Endothelial cell of umbilical vein (primary cell): ENCODE results near the gene RAB42. TPM values are rescaled to one million over a fixed set of nuclear protein-coding genes. Genes with fewer than 3 reads are reported as not detected.
A peak's percentile ranks its signal among the peaks of the same experiment; 100 is the strongest.

Experiments used
- BruUV-seq: library from RNA; stranded (reverse); fragments of 400-500 nt; replicated peaks from 2 replicates; lab custom pipeline; 2021; lab: Mats Ljungman, UMichigan
- CTCF ChIA-PET: fragments of 300-600, 350-600 bp; sonication (Branson Sonifier 250); formaldehyde crosslinking; loops from one replicate; lab custom pipeline; 2021; ENCODE audit warnings: antibody characterized with exemption, inconsistent platforms; lab: Charles Lee
- POLR2A ChIA-PET: fragments of 300-600, 350-600 bp; sonication (Branson Sonifier 250); formaldehyde crosslinking; loops from one replicate; lab custom pipeline; 2021; ENCODE audit warnings: antibody characterized with exemption, inconsistent platforms; lab: Charles Lee
- DNase-seq: peaks from one replicate; pipeline ENCODE4 v3.0.0-alpha.2; 2011; ENCODE audit warnings: low read depth, low spot score
- FAIRE-seq: peaks from 2 replicates; lab custom pipeline; 2011; peaks lifted over from hg19 to GRCh38; lab: Jason Lieb, UNC
- H2AFZ ChIP-seq: 2 replicates; pipeline ENCODE4 v1.6.0; 2012; ENCODE audit warnings: low read depth, low read length, control low read depth, inconsistent platforms
- H3K27ac ChIP-seq: 2 replicates; pipeline ENCODE4 v1.5.1; 2011; ENCODE audit warnings: low read depth, mild to moderate bottlenecking, control low read depth, low read length, moderate library complexity; ENCODE audit not compliant: insufficient read depth
- H3K27me3 ChIP-seq, 2 experiments: 2 replicates each; pipeline versions ENCODE4 v1.6.0 to v1.6.1; 2011; ENCODE audit warnings: low read length in 2 of 2, mixed read lengths in 1 of 2; ENCODE audit not compliant: control insufficient read depth in 2 of 2, insufficient read depth in 2 of 2
- H3K36me3 ChIP-seq, 2 experiments: 2 replicates in 1 of 2; 3 replicates in 1 of 2; pipeline ENCODE4 v1.5.1; 2011; ENCODE audit warnings: low read length in 2 of 2, mild to moderate bottlenecking in 1 of 2, moderate library complexity in 1 of 2; ENCODE audit not compliant: control insufficient read depth in 2 of 2, insufficient read depth in 2 of 2; ENCODE audit errors: extremely low read depth in 1 of 2
- H3K4me1 ChIP-seq: 3 replicates; pipeline ENCODE4 v1.5.1; 2011; ENCODE audit warnings: mild to moderate bottlenecking, low read length; ENCODE audit not compliant: control insufficient read depth, insufficient read depth; ENCODE audit errors: extremely low read depth
- H3K4me2 ChIP-seq: 2 replicates; pipeline ENCODE4 v1.6.1; 2011; ENCODE audit warnings: low read length, control low read depth, mixed read lengths; ENCODE audit not compliant: insufficient read depth
- H3K4me3 ChIP-seq, 3 experiments: fragments of 200-600 bp in 1 of 3; sonication (generic), shearing (Covaris generic) in 1 of 3; replicated peaks in 1 of 3; 2 replicates each; pipeline ENCODE4 v1.5.1; 2011 to 2016; ENCODE audit warnings: control low read depth in 3 of 3, low read length in 3 of 3, mild to moderate bottlenecking in 2 of 3, inconsistent platforms in 1 of 3, low read depth in 1 of 3, moderate library complexity in 1 of 3; ENCODE audit not compliant: insufficient read depth in 1 of 3
- H3K79me2 ChIP-seq: 2 replicates; pipeline ENCODE4 v1.6.0; 2012; ENCODE audit warnings: low read length, inconsistent platforms; ENCODE audit not compliant: control insufficient read depth, insufficient read depth
- H3K9ac ChIP-seq: replicated peaks from 2 replicates; pipeline ENCODE3; 2011; ENCODE audit warnings: low read length, control low read depth; ENCODE audit not compliant: insufficient read depth; ENCODE audit errors: extremely low read depth
- H3K9me1 ChIP-seq: replicated peaks from 3 replicates; pipeline ENCODE4 v1.6.0; 2011; ENCODE audit warnings: mild to moderate bottlenecking, low read length; ENCODE audit not compliant: control insufficient read depth, insufficient read depth; ENCODE audit errors: extremely low read depth
- H3K9me3 ChIP-seq: replicated peaks from 2 replicates; pipeline ENCODE4 v1.5.1; 2012; ENCODE audit warnings: low read length, inconsistent platforms; ENCODE audit not compliant: control insufficient read depth, insufficient read depth
- H4K20me1 ChIP-seq: replicated peaks from 2 replicates; pipeline ENCODE3; 2011; ENCODE audit warnings: mild to moderate bottlenecking, low read length; ENCODE audit not compliant: control insufficient read depth, insufficient read depth; ENCODE audit errors: extremely low read depth
- EZH2 ChIP-seq: IDR thresholded peaks from 2 replicates; pipeline ENCODE4 v1.6.1; 2012; ENCODE audit warnings: borderline replicate concordance, low read depth, mild to moderate bottlenecking, moderate library complexity, low read length, inconsistent platforms; ENCODE audit not compliant: severe bottlenecking
- MYC ChIP-seq: IDR thresholded peaks from one replicate; pipeline ENCODE4 v1.6.1; 2011; ENCODE audit warnings: mild to moderate bottlenecking, low read depth, low read length
- POLR2A ChIP-seq: IDR thresholded peaks from 2 replicates; pipeline ENCODE4 v1.6.1; 2012; ENCODE audit warnings: low read depth, mild to moderate bottlenecking, control low read depth, low read length
- dilution Hi-C: fragments of 300-500 bp; cut with MboI; formaldehyde crosslinking; loops from one replicate; pipeline ENCODE4 v1.15.0; 2019; ENCODE audit warnings: low sequenced_read_pairs; ENCODE audit not compliant: extremely low pct_ligation_motif_present
- intact Hi-C: fragments of 100-400 bp; cut with micrococcal nuclease; formaldehyde crosslinking; loops from one replicate; pipeline ENCODE4 v1.10.0; 2022
- polyA plus RNA-seq, 4 experiments: library from polyadenylated mRNA; depleted of rRNA in 3 of 4; stranded (reverse) in 3 of 4; unstranded in 1 of 4; fragments of >200 nt; gene quantifications; 2 replicates each; pipeline versions ENCODE4 v1.2.1 to v1.2.3, GENCODE V29; 2011 to 2012; ENCODE audit warnings: missing spikeins in 1 of 4
- total RNA-seq: library from RNA; stranded (reverse); gene quantifications from 2 replicates; pipeline ENCODE4 v1.2.3, GENCODE V29; 2021
- TF ChIP-seq, protein P1 (sequence below), 2 donors: IDR thresholded peaks; 1 replicate in 1 of 2; 2 replicates in 1 of 2; pipeline ENCODE4 v1.5.1; 2011; ENCODE audit warnings: low read length in 2 of 2, mild to moderate bottlenecking in 2 of 2, moderate library complexity in 2 of 2, control low read depth in 1 of 2, inconsistent platforms in 1 of 2, low read depth in 1 of 2; ENCODE audit not compliant: insufficient read depth in 1 of 2; ENCODE audit errors: extremely low read depth in 1 of 2

The RAB42 gene
- total and polyA plus RNA-seq, 2 donors (not counting 3 experiments of a cell fraction or from before 2014, with no cell fraction given), result 1.2 to 1.8 TPM

DNA sequence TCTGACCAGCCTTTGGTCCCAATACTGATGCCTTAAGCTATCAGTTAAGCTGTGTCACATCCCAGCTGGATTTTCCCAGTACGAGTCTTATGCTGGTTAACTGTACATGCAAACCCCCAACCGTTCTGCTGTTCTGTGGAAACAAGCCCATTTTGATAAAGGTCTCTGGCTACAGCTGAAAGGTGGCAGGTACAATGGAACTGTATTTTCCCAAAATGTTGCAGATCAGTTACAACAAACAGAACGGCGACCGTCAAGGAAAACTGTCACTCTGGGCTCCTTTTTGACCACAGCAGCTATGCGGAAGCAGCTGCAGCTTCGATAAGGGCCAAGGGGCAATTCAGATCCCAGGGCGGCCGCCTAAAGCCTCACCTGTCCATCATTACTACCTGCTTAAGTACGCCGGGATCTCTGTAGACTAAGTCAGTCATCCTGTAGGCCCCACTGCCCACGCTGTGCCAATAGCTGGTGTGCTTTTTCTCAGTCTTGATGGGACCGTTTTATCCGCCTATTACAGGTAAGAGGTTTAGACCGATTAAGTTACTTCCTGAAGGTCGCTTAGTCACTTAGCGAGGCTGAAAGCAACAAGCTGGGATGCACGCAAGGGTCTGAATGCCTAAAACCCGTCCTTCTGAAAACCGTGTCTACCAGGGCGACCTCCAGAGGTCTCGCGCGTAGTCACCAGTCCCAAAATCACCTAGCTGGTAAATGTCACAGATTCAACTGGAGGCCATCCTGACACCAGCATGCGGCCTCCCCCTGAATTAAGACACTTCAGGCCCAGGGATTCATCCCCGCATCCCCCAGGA is 11.1 kb upstream of the RAB42 start:
- no peak overlapping the region for H2AFZ ChIP-seq
- no peak for TF ChIP-seq MYC
- TF ChIP-seq, protein P1, sequence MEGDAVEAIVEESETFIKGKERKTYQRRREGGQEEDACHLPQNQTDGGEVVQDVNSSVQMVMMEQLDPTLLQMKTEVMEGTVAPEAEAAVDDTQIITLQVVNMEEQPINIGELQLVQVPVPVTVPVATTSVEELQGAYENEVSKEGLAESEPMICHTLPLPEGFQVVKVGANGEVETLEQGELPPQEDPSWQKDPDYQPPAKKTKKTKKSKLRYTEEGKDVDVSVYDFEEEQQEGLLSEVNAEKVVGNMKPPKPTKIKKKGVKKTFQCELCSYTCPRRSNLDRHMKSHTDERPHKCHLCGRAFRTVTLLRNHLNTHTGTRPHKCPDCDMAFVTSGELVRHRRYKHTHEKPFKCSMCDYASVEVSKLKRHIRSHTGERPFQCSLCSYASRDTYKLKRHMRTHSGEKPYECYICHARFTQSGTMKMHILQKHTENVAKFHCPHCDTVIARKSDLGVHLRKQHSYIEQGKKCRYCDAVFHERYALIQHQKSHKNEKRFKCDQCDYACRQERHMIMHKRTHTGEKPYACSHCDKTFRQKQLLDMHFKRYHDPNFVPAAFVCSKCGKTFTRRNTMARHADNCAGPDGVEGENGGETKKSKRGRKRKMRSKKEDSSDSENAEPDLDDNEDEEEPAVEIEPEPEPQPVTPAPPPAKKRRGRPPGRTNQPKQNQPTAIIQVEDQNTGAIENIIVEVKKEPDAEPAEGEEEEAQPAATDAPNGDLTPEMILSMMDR (IDR thresholded peaks at IDR 0.05; ENCODE audit: extremely low read depth in 1 of 2, insufficient read depth in 1 of 2, low read depth in 1 of 2, low read length in 2 of 2), result no peak
- TF ChIP-seq POLR2A, result peak; percentile 25
- TF ChIP-seq EZH2, result no peak
- peaks cover 31% of the 10 kb centered on the region for H3K4me1 ChIP-seq
- BruUV-seq, result TSS peak; percentile 61
- H3K27me3 ChIP-seq, result no peaks in the 10 kb centered on the region
- POLR2A ChIA-PET, result interaction anchor here (0.5 to 4.3 kb wide), 35 partner anchors 9 to 345 kb away, joined by 3 to 59 read pairs (median 7); partner anchors contain the start of genes ATP5IF1, GMEB1, MED18 and PHACTR4
- H4K20me1 ChIP-seq, result peaks cover 4% of the 10 kb centered on the region
- H3K9me1 ChIP-seq, result no peaks in the 10 kb centered on the region
- CTCF ChIA-PET, result interaction anchor here (0.7 to 4.7 kb wide), 14 partner anchors 10 to 333 kb away, joined by 3 to 44 read pairs (median 6); no protein-coding TSS in a partner anchor
- peaks cover 32% of the 10 kb centered on the region for H3K79me2 ChIP-seq
- peak overlapping the region; percentile 82 for H3K9ac ChIP-seq
- dilution Hi-C loops, result no loop called here
- intact Hi-C loops, result loop anchor here (1.0 to 2.0 kb wide), 4 partner anchors 28 to 74 kb away; partner anchors contain the start of genes RCC1 and TRNAU1AP
- peak overlapping the region; percentile 75 to 98 (median 92) for H3K4me3 ChIP-seq
- H3K27ac ChIP-seq, result peak overlapping the region; percentile 32
- DNase-seq, result peak; percentile 49
- FAIRE-seq, result peak; percentile 53
- H3K36me3 ChIP-seq, result peaks cover 18 to 22% of the 10 kb centered on the region in 2 experiments
- peak overlapping the region; percentile 84 for H3K4me2 ChIP-seq
- H3K9me3 ChIP-seq, result no peaks in the 10 kb centered on the region
